HG03103 (cell line): ENCODE results near the gene GABRG2.

Source experiments
- ATAC-seq: cut with Tn5 transposase; IDR thresholded peaks from one replicate; pipeline ENCODE4 v1.9.1; 2021; ENCODE audit warnings: low read depth; ENCODE audit not compliant: unreplicated experiment

GABRG2 gene

DNA sequence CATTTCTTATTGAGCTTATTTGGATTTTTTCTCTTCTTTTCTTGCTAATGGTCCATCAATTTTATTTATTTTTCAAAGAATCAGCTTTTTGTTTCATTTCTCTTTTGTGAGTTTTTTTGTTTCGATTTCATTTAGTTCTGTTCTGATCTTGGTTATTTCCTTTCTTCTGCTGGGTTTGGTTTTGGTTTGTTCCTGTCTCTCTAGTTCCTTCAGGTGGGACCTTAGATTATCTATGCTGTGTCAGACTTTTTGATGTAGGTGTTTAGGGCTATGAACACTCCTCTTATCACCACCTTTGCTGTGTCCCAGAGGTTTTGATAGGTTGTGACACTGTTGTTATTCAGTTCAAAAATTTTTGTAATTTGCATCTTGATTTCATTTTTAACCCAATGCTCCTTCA is 119.8 kb downstream of the GABRG2 start:
- ATAC-seq = no peak

DNA sequence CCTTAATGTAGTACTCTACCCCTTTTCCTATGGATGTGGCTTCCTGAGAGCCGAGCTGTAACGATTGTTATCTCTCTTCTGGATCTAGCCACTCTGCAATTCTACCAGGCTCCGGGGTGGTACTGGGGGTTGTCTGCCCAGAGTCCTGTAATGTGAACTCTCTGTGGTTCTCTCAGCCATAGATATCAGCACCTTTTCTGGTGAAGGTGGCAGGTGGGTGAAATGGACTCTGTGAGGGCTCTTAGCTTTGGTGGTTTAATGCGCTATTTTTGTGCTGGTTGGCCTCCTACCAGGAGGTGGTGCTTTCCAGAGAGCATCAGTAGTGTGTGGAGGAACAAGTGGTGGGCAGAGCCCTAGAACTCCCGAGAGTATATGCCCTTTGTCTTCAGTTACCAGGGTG is 122.1 kb downstream of the GABRG2 start:
- ATAC-seq = no peak

DNA sequence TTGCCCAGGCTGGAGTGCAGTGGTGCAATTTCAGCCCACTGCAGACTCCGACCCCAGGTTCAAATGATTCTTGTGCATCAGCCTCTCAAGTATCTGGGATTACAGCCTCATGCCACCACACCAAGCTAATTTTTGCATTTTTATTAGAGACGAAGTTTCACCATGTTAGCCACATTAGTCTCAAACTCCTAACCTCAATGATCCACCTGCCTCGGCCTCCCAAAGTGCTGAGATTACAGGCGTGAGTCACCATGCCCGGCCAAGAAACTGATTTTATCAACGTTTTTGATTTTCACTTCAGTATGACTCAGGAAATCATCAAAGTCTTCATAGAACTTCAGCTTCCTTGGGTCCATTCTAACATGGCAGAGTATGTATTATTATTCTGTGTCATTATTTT is 125.4 kb downstream of the GABRG2 start:
- ATAC-seq = no peak

DNA sequence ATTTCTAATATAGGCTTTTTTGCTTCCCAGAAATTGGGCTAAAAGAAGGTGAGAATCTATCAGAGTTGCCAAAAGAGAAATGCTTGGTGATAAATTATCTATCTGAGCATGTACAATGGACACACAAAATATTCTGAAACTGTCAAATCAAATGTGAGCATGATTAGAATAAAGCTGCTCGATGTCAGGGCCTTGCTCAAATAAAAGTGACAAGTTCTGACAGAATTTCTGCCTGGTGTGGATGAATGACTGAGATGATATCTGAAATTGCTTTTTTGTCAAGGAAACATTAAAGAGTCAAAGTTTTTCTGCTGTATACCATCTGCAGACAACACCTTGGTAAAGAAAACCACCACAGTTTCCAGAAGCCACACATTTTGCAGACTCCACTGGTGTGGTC is 128.8 kb downstream of the GABRG2 start:
- no peak for ATAC-seq

DNA sequence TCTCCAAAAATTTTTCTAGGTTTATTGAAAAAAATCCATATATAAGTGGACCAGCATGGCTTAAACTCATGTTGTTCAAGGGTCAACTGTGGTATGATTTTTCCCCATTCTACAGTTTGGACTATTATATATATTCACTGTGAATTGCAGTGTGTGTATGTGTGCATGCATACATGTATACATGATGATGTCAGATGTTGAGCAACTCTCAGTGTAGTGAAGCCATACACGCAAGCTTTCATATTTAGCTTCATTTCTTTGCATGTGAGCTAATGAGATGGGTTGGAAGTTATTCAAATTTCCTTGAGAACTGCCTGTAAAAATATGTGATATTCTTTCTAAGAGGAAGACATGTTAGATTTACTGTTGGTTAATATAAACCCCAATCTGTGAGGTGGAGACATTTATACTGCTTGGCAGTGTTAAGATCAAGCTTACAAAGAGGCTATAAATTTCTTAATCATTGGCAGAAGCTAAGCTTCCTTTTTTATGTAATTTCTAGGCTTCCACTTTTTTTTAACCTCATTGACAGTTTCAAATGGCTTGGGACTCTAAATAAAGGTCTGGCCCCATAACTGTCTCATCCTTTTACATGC is 134.8 kb downstream of the GABRG2 start:
- no peak for ATAC-seq
